Body of pancreas (tissue), 4 donors: ENCODE results near the gene ZNF334. TPM values are rescaled to one million over a fixed set of nuclear protein-coding genes. Genes with fewer than 3 reads are reported as not detected.

Source experiments
- ATAC-seq: fragments of 150-250 bp; one replicate; pipeline ENCODE4 v1.9.1; 2016
- DNase-seq, 4 donors: peaks; one replicate each; pipeline ENCODE4 v3.0.0-alpha.2; 2019
- H3K27ac ChIP-seq, 4 donors: fragments of 200-600 bp; sonication (generic); 1 replicate in 3 of 4; 2 replicates in 1 of 4; pipeline versions ENCODE4 v1.5.1 to v1.6.1; 2016 to 2019; ENCODE audit warnings: mild to moderate bottlenecking in 1 of 4, mixed read lengths in 1 of 4, moderate library complexity in 1 of 4
- H3K27me3 ChIP-seq, 2 donors: fragments of 200-600 bp; sonication (generic); one replicate each; pipeline ENCODE4 v1.6.0; 2016; ENCODE audit warnings: mild to moderate bottlenecking in 1 of 2
- H3K36me3 ChIP-seq, 2 donors: fragments of 200-600 bp; sonication (generic); replicated peaks in 1 of 2; 2 replicates each; pipeline ENCODE4 v1.5.1; 2016; ENCODE audit warnings: low read depth in 2 of 2; ENCODE audit not compliant: insufficient read depth in 1 of 2
- H3K4me1 ChIP-seq: fragments of 200-600 bp; sonication (generic); one replicate; pipeline ENCODE4 v1.6.0; 2016
- H3K4me3 ChIP-seq, 2 donors: fragments of 200-600 bp; sonication (generic); 1 replicate in 1 of 2; 2 replicates in 1 of 2; pipeline ENCODE4 v1.5.1; 2016 to 2019
- H3K9me3 ChIP-seq, 3 donors: fragments of 200-600 bp; sonication (generic); 1 replicate in 2 of 3; 2 replicates in 1 of 3; pipeline ENCODE4 v1.5.1; 2016
- CTCF ChIP-seq, 7 experiments: fragments of 450-650 bp in 4 of 7; fragments of 200-600 bp in 3 of 7; sonication (generic) in 3 of 7; IDR thresholded peaks; one replicate each; pipeline ENCODE4 v1.5.1; 2016 to 2019; ENCODE audit warnings: antibody characterized with exemption in 7 of 7
- POLR2A ChIP-seq, 3 donors: fragments of 450-650 bp; IDR thresholded peaks; one replicate each; pipeline ENCODE4 v1.6.1; 2016; ENCODE audit warnings: antibody characterized with exemption in 3 of 3, mild to moderate bottlenecking in 2 of 3
- WGBS, 2 donors: methylation state at CpG; one replicate each; pipeline ENCODE4 v1.1.5; 2017; 5-methylcytosine and 5-hydroxymethylcytosine counted together
- intact Hi-C: fragments of 100-400 bp; cut with DNase I; formaldehyde crosslinking; loops from one replicate; pipeline ENCODE4 v1.15.1; 2023
- total RNA-seq, 2 donors: library from RNA; depleted of rRNA; stranded (reverse); fragments of >200 nt; gene quantifications; one replicate each; pipeline ENCODE4 v1.1.0, GENCODE V29; 2016

ZNF334 gene
- total RNA-seq, 2 donors from 2014 or later = 11.2 to 13.8 TPM

DNA sequence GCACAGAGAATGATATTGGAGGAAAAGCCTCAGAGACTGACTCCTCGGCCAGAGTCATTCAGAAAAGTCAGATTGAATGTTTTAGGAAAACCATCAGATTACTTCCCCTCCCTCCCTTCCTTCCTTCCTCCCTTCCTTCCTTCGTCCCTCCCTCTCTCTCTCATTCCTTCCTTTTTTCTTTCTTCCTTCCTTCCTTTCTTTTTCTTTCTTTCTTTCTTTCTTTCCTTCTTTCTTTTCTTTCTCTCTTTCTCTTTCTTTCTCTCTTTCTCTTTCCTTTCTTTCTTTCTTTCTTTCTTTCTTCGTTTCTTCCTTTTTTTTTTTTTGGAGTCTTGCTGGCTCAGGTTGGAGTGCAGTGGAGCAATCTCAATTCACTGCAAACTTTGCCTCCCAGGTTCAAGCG, 29.7 kb upstream of the ZNF334 start:
- H3K27me3 ChIP-seq = no peaks in the 10 kb centered on the region
- H3K4me1 ChIP-seq = no peaks in the 10 kb centered on the region
- ATAC-seq (no peak), DNase-seq (no peak)
- no peaks in the 10 kb centered on the region for H3K36me3 ChIP-seq
- no peaks in the 10 kb centered on the region for H3K9me3 ChIP-seq
- intact Hi-C loops = no loop called here
- H3K4me3 ChIP-seq = no peak overlapping the region
- TF ChIP-seq POLR2A (IDR thresholded peaks at IDR 0.05) = no peak
- no peak for TF ChIP-seq CTCF (IDR thresholded peaks at IDR 0.05)
- WGBS, 2 donors = 57 to 69% methylated on average over 3 of the region's 4 CpGs
- no peak overlapping the region for H3K27ac ChIP-seq

DNA sequence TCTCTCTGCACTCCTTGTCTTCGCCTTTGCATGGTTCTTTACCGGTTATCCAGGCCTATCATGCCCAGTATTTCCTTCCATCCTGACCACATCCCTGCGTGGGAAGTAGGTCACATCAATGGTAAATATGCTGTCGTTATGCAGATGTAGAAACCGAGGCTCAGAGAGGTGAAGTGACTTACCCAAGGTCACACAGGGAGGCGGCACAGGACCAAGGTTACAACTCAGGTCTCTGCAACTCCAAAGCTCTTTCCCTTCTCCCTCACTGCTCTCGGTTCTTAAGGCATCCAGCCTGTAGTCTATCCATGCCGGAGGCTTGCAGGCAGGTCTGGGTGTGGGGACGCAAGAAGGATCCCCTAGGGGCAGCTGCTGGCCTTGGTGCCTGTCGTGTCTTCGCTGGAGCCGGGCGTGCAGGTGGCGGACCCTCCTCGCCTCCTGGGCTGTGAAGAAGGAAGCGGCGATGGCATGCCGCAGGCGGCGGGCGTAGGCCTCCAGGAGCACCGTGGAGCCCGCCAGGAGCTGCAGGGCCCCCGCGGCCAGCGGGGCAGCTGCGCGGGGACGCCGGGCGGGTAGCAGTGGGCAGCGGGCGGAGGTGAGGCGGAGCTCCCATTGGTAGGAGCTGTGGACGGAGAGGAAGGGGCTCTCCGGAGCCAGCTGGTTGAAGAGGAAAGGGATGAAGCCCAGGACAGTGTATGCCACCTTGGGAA, 28.0 kb upstream of the ZNF334 start:
- ATAC-seq (no peak), DNase-seq (no peak)
- H3K4me3 ChIP-seq = no peak overlapping the region
- no peaks in the 10 kb centered on the region for H3K27me3 ChIP-seq
- TF ChIP-seq POLR2A (IDR thresholded peaks at IDR 0.05) (no peak), CTCF (IDR thresholded peaks at IDR 0.05) (no peak)
- 57 to 64% methylated on average over 22 to 30 of the region's 36 CpGs for WGBS, 2 donors
- H3K27ac ChIP-seq = no peak overlapping the region
- intact Hi-C loops = no loop called here
- no peaks in the 10 kb centered on the region for H3K4me1 ChIP-seq
- no peaks in the 10 kb centered on the region for H3K36me3 ChIP-seq
- H3K9me3 ChIP-seq = no peaks in the 10 kb centered on the region

- Histone ChIP-seq H3K4me1 (no peaks in the 10 kb centered on the region), H3K36me3 (no peaks in the 10 kb centered on the region), H3K27ac (no peak overlapping the region), H3K9me3 (no peaks in the 10 kb centered on the region), H3K4me3 (no peak overlapping the region), H3K27me3 (no peaks in the 10 kb centered on the region)
- WGBS, 2 donors = 66 to 69% methylated on average over 2 of the region's 2 CpGs
- TF ChIP-seq POLR2A (IDR thresholded peaks at IDR 0.05) (no peak), CTCF (IDR thresholded peaks at IDR 0.05) (no peak)
- ATAC-seq (no peak), DNase-seq (no peak)
- intact Hi-C loops = no loop called here
These were observed 25.8 kb upstream of the ZNF334 start for GRCh38 chr20:46539113-46539512.

- intact Hi-C loops = no loop called here
These were observed 17.3 kb upstream of the ZNF334 start for GRCh38 chr20:46530640-46531039.

More at GRCh38 chr20:46530640-46531039, 17.3 kb upstream of the ZNF334 start:
- no peak for DNase-seq
- no peak overlapping the region for H3K4me3 ChIP-seq
- H3K27ac ChIP-seq = no peak overlapping the region
- H3K4me1 ChIP-seq = no peaks in the 10 kb centered on the region
- no peaks in the 10 kb centered on the region for H3K27me3 ChIP-seq
- TF ChIP-seq CTCF (IDR thresholded peaks at IDR 0.05) = no peak
- ATAC-seq = no peak
- H3K36me3 ChIP-seq = no peaks in the 10 kb centered on the region
- 57 to 67% methylated on average over 4 of the region's 4 CpGs for WGBS, 2 donors
- H3K9me3 ChIP-seq = no peaks in the 10 kb centered on the region
